ENCODE data around the gene SSBP2. TPM values are rescaled to one million over a fixed set of nuclear protein-coding genes. Genes with fewer than 3 reads are reported as not detected.

The SSBP2 gene
- total and polyA plus RNA-seq, 2 donors (not counting 1 experiment from before 2014, with no cell fraction given), result 44.4 to 63.1 TPM

DNA sequence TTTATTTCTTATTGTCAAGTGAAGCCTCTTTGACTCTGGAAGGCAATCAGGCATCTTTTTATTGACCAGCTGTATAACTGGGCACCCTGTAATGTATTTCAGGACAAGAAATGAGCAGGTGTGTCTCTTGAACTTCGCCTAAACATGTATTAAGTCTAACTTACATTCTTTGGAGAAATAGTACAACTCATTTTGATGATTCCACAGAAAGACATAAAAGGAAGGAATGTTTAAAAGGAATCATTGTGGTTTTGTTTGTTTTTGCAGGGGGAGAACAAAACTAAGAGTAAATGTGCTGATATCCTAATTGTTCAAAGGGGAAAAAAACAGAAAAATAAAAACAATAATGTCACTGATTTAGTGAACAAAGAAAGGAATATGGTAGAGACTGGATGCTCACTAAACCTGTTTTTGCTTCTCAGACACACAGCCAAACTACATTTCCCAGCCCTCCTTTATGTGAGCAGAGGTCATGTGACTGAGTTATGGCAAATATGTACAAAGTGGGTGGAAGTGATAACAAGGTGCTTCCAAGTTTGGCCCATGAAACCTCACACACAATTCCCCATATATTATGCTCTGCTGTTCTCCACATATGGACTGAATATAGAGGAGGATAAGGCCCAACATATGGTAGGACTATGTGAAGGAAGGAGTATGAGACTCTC lies 206.4 kb downstream of the SSBP2 start:
- no peak for TF ChIP-seq EZH2 (IDR thresholded peaks at IDR 0.05; ENCODE audit: low read length, missing control alignments)
- Histone ChIP-seq H3K9ac (ENCODE audit: insufficient read depth, low read length) (no peak overlapping the region), H2AFZ (ENCODE audit: low read length) (no peak overlapping the region), H3K4me3 (replicated peaks in 1 of 4; ENCODE audit: control extremely low read depth in 1 of 4, insufficient read depth in 1 of 4, low read depth in 3 of 4, low read length in 4 of 4) (no peak overlapping the region), H4K20me1 (ENCODE audit: control insufficient read depth, extremely low read depth, insufficient read depth, low read length) (no peaks in the 10 kb centered on the region), H3K4me2 (ENCODE audit: extremely low read depth, insufficient read depth, low read length) (no peak overlapping the region), H3K79me2 (ENCODE audit: control insufficient read depth, insufficient read depth, low read length) (no peaks in the 10 kb centered on the region), H3K27me3 (ENCODE audit: control insufficient read depth, insufficient read depth, low read length) (no peaks in the 10 kb centered on the region), H3K9me3 (ENCODE audit: control insufficient read depth, insufficient read depth, low read depth, low read length) (no peaks in the 10 kb centered on the region), H3K27ac (ENCODE audit: insufficient read depth, low read length) (no peak overlapping the region), H3K36me3 (ENCODE audit: control insufficient read depth, insufficient read depth, low read length) (no peaks in the 10 kb centered on the region), H3K4me1 (ENCODE audit: control insufficient read depth, extremely low read depth, insufficient read depth, low read length) (no peaks in the 10 kb centered on the region)
- peak in 1 of 2 donors; percentile 35 for DNase-seq (ENCODE audit: low read depth in 2 of 2)

- no peaks in the 10 kb centered on the region for H3K4me1 ChIP-seq (ENCODE audit: control insufficient read depth, extremely low read depth, insufficient read depth, low read length)
- no peak for DNase-seq (ENCODE audit: low read depth in 2 of 2)
- H3K4me3 ChIP-seq (replicated peaks in 1 of 4; ENCODE audit: control extremely low read depth in 1 of 4, insufficient read depth in 1 of 4, low read depth in 3 of 4, low read length in 4 of 4), result no peak overlapping the region
- no peak overlapping the region for H3K9ac ChIP-seq (ENCODE audit: insufficient read depth, low read length)
- H3K4me2 ChIP-seq (ENCODE audit: extremely low read depth, insufficient read depth, low read length), result no peak overlapping the region
- H3K27ac ChIP-seq (ENCODE audit: insufficient read depth, low read length), result no peak overlapping the region
- no peak for TF ChIP-seq EZH2 (IDR thresholded peaks at IDR 0.05; ENCODE audit: low read length, missing control alignments)
- TF ChIP-seq, protein P1, sequence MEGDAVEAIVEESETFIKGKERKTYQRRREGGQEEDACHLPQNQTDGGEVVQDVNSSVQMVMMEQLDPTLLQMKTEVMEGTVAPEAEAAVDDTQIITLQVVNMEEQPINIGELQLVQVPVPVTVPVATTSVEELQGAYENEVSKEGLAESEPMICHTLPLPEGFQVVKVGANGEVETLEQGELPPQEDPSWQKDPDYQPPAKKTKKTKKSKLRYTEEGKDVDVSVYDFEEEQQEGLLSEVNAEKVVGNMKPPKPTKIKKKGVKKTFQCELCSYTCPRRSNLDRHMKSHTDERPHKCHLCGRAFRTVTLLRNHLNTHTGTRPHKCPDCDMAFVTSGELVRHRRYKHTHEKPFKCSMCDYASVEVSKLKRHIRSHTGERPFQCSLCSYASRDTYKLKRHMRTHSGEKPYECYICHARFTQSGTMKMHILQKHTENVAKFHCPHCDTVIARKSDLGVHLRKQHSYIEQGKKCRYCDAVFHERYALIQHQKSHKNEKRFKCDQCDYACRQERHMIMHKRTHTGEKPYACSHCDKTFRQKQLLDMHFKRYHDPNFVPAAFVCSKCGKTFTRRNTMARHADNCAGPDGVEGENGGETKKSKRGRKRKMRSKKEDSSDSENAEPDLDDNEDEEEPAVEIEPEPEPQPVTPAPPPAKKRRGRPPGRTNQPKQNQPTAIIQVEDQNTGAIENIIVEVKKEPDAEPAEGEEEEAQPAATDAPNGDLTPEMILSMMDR (conservative IDR thresholded peaks at IDR 0.05 in 1 of 2, IDR thresholded peaks at IDR 0.05 in 1 of 2; ENCODE audit: low read depth in 1 of 2, low read length in 2 of 2), result no peak
- H3K27me3 ChIP-seq (ENCODE audit: control insufficient read depth, insufficient read depth, low read length), result no peaks in the 10 kb centered on the region
- H2AFZ ChIP-seq (ENCODE audit: low read length), result no peak overlapping the region
- H3K79me2 ChIP-seq (ENCODE audit: control insufficient read depth, insufficient read depth, low read length), result no peaks in the 10 kb centered on the region
- H4K20me1 ChIP-seq (ENCODE audit: control insufficient read depth, extremely low read depth, insufficient read depth, low read length), result no peaks in the 10 kb centered on the region
- H3K9me3 ChIP-seq (ENCODE audit: control insufficient read depth, insufficient read depth, low read depth, low read length), result no peaks in the 10 kb centered on the region
- H3K36me3 ChIP-seq (ENCODE audit: control insufficient read depth, insufficient read depth, low read length), result no peaks in the 10 kb centered on the region
Observed at GRCh38 chr5:81542242-81542641, 208.7 kb downstream of the SSBP2 start.

GRCh38 chr5:81537905-81538547 lies 212.9 kb downstream of the SSBP2 start:
- Histone ChIP-seq H3K9ac (ENCODE audit: insufficient read depth, low read length) (no peak overlapping the region), H3K27ac (ENCODE audit: insufficient read depth, low read length) (no peak overlapping the region), H3K9me3 (ENCODE audit: control insufficient read depth, insufficient read depth, low read depth, low read length) (no peaks in the 10 kb centered on the region), H4K20me1 (ENCODE audit: control insufficient read depth, extremely low read depth, insufficient read depth, low read length) (no peaks in the 10 kb centered on the region), H2AFZ (ENCODE audit: low read length) (no peak overlapping the region), H3K36me3 (ENCODE audit: control insufficient read depth, insufficient read depth, low read length) (no peaks in the 10 kb centered on the region), H3K4me1 (ENCODE audit: control insufficient read depth, extremely low read depth, insufficient read depth, low read length) (no peaks in the 10 kb centered on the region), H3K79me2 (ENCODE audit: control insufficient read depth, insufficient read depth, low read length) (no peaks in the 10 kb centered on the region), H3K4me2 (ENCODE audit: extremely low read depth, insufficient read depth, low read length) (no peak overlapping the region), H3K27me3 (ENCODE audit: control insufficient read depth, insufficient read depth, low read length) (no peaks in the 10 kb centered on the region), H3K4me3 (replicated peaks in 1 of 4; ENCODE audit: control extremely low read depth in 1 of 4, insufficient read depth in 1 of 4, low read depth in 3 of 4, low read length in 4 of 4) (no peak overlapping the region)
- no peak for DNase-seq (ENCODE audit: low read depth in 2 of 2)
- no peak for TF ChIP-seq EZH2 (IDR thresholded peaks at IDR 0.05; ENCODE audit: low read length, missing control alignments)
- TF ChIP-seq, protein P1 (conservative IDR thresholded peaks at IDR 0.05 in 1 of 2, IDR thresholded peaks at IDR 0.05 in 1 of 2; ENCODE audit: low read depth in 1 of 2, low read length in 2 of 2), result no peak
